GM18499 (cell line): Measurements from ENCODE around the gene IGFLR1.
"Not testable (repeated sequence)": the region's sequence is repeated elsewhere in the genome, so short reads cannot be mapped to it uniquely, and the experiment has no call there.

ENCODE experiments used
- ATAC-seq: cut with Tn5 transposase; IDR thresholded peaks from one replicate; pipeline ENCODE4 v1.9.1; 2021; ENCODE audit warnings: moderate number of reproducible peaks; ENCODE audit not compliant: insufficient read depth, unreplicated experiment

IGFLR1 gene

GRCh38 chr19:35713904-35714495 is 28.3 kb downstream of the IGFLR1 start:
- no peak for ATAC-seq

- no peak for ATAC-seq
Observed at GRCh38 chr19:35713506-35713850, 28.8 kb downstream of the IGFLR1 start.

- no peak for ATAC-seq
Observed at GRCh38 chr19:35712567-35713505, 29.4 kb downstream of the IGFLR1 start.

GRCh38 chr19:35710784-35711723 is 31.2 kb downstream of the IGFLR1 start:
- peak; percentile 35 for ATAC-seq

- no peak for ATAC-seq
Observed at GRCh38 chr19:35708391-35708790, 33.9 kb downstream of the IGFLR1 start.

GRCh38 chr19:35704218-35704617 is 38.0 kb downstream of the IGFLR1 start, which contains the start of gene ZBTB32:
Gene ZBTB32 (plus strand): TSS chr19:35704558. CDS start chr19:35714627, 10,069 bp downstream.
- no peak for ATAC-seq

- ATAC-seq: no peak
Observed at GRCh38 chr19:35703343-35703742, 38.9 kb downstream of the IGFLR1 start.

GRCh38 chr19:35702223-35703012 is 39.8 kb downstream of the IGFLR1 start:
- ATAC-seq: peak; percentile 82

- ATAC-seq: no peak
Observed at GRCh38 chr19:35696835-35697234, 45.4 kb downstream of the IGFLR1 start.

GRCh38 chr19:35695895-35696422 is 46.3 kb downstream of the IGFLR1 start:
- no peak for ATAC-seq

- ATAC-seq: no peak
Observed at GRCh38 chr19:35693835-35694599, 48.2 kb downstream of the IGFLR1 start.

- no peak for ATAC-seq
Observed at GRCh38 chr19:35693422-35693821, 48.8 kb downstream of the IGFLR1 start.

GRCh38 chr19:35692010-35692409 is 50.2 kb downstream of the IGFLR1 start:
- no peak for ATAC-seq

GRCh38 chr19:35691106-35691505 is 51.1 kb downstream of the IGFLR1 start:
- not testable (repeated sequence) for ATAC-seq

- no peak for ATAC-seq
Observed at GRCh38 chr19:35689836-35690235, 52.4 kb downstream of the IGFLR1 start.
